Trophoblast cell (in vitro differentiated cells and primary cell): ENCODE results near the gene NCOA7.

Experiments
- DNase-seq, 2 donors: peaks; one replicate each; pipeline ENCODE4 v3.0.0-alpha.2; 2016
- H2AFZ ChIP-seq: 2 replicates; pipeline ENCODE4 v1.6.1; 2013; ENCODE audit warnings: low read length, moderate library complexity, mild to moderate bottlenecking; ENCODE audit not compliant: insufficient read depth, poor library complexity
- H2AK5ac ChIP-seq: 2 replicates; pipeline ENCODE4 v1.6.1; 2013; ENCODE audit warnings: mild to moderate bottlenecking, low read length
- H2BK120ac ChIP-seq: 2 replicates; pipeline ENCODE4 v1.6.1; 2013; ENCODE audit warnings: low read length, mild to moderate bottlenecking, moderate library complexity; ENCODE audit not compliant: insufficient read depth, poor library complexity
- H2BK12ac ChIP-seq: 2 replicates; pipeline ENCODE4 v1.6.1; 2013; ENCODE audit warnings: mild to moderate bottlenecking, low read length, moderate library complexity
- H2BK5ac ChIP-seq: 2 replicates; pipeline ENCODE4 v1.6.1; 2013; ENCODE audit warnings: low read length, low read depth, moderate library complexity, mild to moderate bottlenecking; ENCODE audit not compliant: poor library complexity
- H3K14ac ChIP-seq: 2 replicates; pipeline ENCODE4 v1.6.1; 2013; ENCODE audit warnings: mild to moderate bottlenecking, low read length
- H3K18ac ChIP-seq: 2 replicates; pipeline ENCODE4 v1.6.1; 2013; ENCODE audit warnings: mild to moderate bottlenecking, low read length
- H3K23ac ChIP-seq: 2 replicates; pipeline ENCODE4 v1.6.1; 2013; ENCODE audit warnings: low read length
- H3K27ac ChIP-seq: 2 replicates; pipeline ENCODE4 v1.5.1; 2013; ENCODE audit warnings: low read depth, mild to moderate bottlenecking, inconsistent platforms, low read length, moderate library complexity
- H3K27me3 ChIP-seq: 2 replicates; pipeline ENCODE4 v1.6.1; 2013; ENCODE audit warnings: inconsistent platforms, mild to moderate bottlenecking, low read length, moderate library complexity; ENCODE audit not compliant: insufficient read depth
- H3K36me3 ChIP-seq, 2 experiments: 1 replicate in 1 of 2; 2 replicates in 1 of 2; pipeline ENCODE4 v1.6.1; 2013; ENCODE audit warnings: low read length in 2 of 2, mild to moderate bottlenecking in 2 of 2, moderate library complexity in 1 of 2; ENCODE audit not compliant: insufficient read depth in 2 of 2, control insufficient read depth in 1 of 2
- H3K4ac ChIP-seq: 2 replicates; pipeline ENCODE4 v1.6.1; 2013; ENCODE audit warnings: low read depth, mild to moderate bottlenecking, low read length, moderate library complexity
- H3K4me1 ChIP-seq, 2 experiments: 1 replicate in 1 of 2; 2 replicates in 1 of 2; pipeline ENCODE4 v1.6.1; 2013; ENCODE audit warnings: low read length in 2 of 2, mild to moderate bottlenecking in 2 of 2, moderate library complexity in 1 of 2; ENCODE audit not compliant: insufficient read depth in 2 of 2, control insufficient read depth in 1 of 2
- H3K4me2 ChIP-seq: 2 replicates; pipeline ENCODE4 v1.6.1; 2013; ENCODE audit warnings: inconsistent platforms, mild to moderate bottlenecking, low read length, moderate library complexity
- H3K4me3 ChIP-seq: 2 replicates; pipeline ENCODE4 v1.5.1; 2013; ENCODE audit warnings: mild to moderate bottlenecking, low read depth, low read length, inconsistent platforms
- H3K79me1 ChIP-seq: one replicate; pipeline ENCODE4 v1.6.1; 2013; ENCODE audit warnings: low read length
- H3K79me2 ChIP-seq: 2 replicates; pipeline ENCODE4 v1.6.1; 2013; ENCODE audit warnings: low read length, mild to moderate bottlenecking; ENCODE audit not compliant: control insufficient read depth, insufficient read depth, poor library complexity
- H3K9ac ChIP-seq: 2 replicates; pipeline ENCODE4 v1.6.1; 2013; ENCODE audit warnings: mild to moderate bottlenecking, low read length
- H3K9me3 ChIP-seq: 2 replicates; pipeline ENCODE4 v1.6.1; 2013; ENCODE audit warnings: low read depth, mild to moderate bottlenecking, control low read depth, inconsistent platforms, low read length; ENCODE audit not compliant: insufficient read depth
- H4K12ac ChIP-seq: 2 replicates; pipeline ENCODE4 v1.6.1; 2013; ENCODE audit warnings: low read depth, mild to moderate bottlenecking, low read length, moderate library complexity
- H4K8ac ChIP-seq: 2 replicates; pipeline ENCODE4 v1.6.1; 2013; ENCODE audit warnings: low read depth, mild to moderate bottlenecking, low read length, moderate library complexity
- H4K91ac ChIP-seq: one replicate; pipeline ENCODE4 v1.6.1; 2013; ENCODE audit warnings: low read depth, mild to moderate bottlenecking, low read length, moderate library complexity
- WGBS: extraction: QIAGEN DNeasy Blood & Tissue Kit; methylation state at CpG from one replicate; pipeline ENCODE4 v1.1.7; 2013; ENCODE audit warnings: missing lambda C conversion rate; ENCODE audit not compliant: insufficient read length, insufficient coverage; ENCODE audit errors: extremely low coverage; 5-methylcytosine and 5-hydroxymethylcytosine counted together

Gene NCOA7

GRCh38 chr6:125872259-125872921 lies 81.6 kb downstream of the NCOA7 start:
- peak; percentile 55 to 91 for DNase-seq
- peak overlapping the region; percentile 36 for H2BK5ac ChIP-seq
- no peak overlapping the region for H2AFZ ChIP-seq
- H3K14ac ChIP-seq, result no peak overlapping the region
- H3K79me2 ChIP-seq, result no peaks in the 10 kb centered on the region
- no peak overlapping the region for H4K12ac ChIP-seq
- no peaks in the 10 kb centered on the region for H3K27me3 ChIP-seq
- no peak overlapping the region for H2BK12ac ChIP-seq
- no peaks in the 10 kb centered on the region for H3K9me3 ChIP-seq
- H3K4ac ChIP-seq, result no peak overlapping the region
- H4K8ac ChIP-seq, result no peak overlapping the region
- peak overlapping the region; percentile 63 for H2BK120ac ChIP-seq
- no peaks in the 10 kb centered on the region for H3K36me3 ChIP-seq
- H3K4me1 ChIP-seq, result peaks cover 6 to 10% of the 10 kb centered on the region in 2 experiments
- no peak overlapping the region for H3K4me3 ChIP-seq
- H3K18ac ChIP-seq, result no peak overlapping the region
- WGBS, result no CpG with 5 or more reads among the region's 5 CpGs
- H4K91ac ChIP-seq, result no peak overlapping the region
- H3K9ac ChIP-seq, result no peak overlapping the region
- H2AK5ac ChIP-seq, result no peak overlapping the region
- H3K4me2 ChIP-seq, result no peak overlapping the region
- no peak overlapping the region for H3K27ac ChIP-seq
- no peak overlapping the region for H3K23ac ChIP-seq
- H3K79me1 ChIP-seq, result peaks cover 5% of the 10 kb centered on the region

- Histone ChIP-seq H3K79me1 (no peaks in the 10 kb centered on the region), H2AK5ac (no peak overlapping the region), H4K91ac (no peak overlapping the region), H3K14ac (no peak overlapping the region), H3K4me2 (no peak overlapping the region), H4K12ac (no peak overlapping the region), H3K79me2 (no peaks in the 10 kb centered on the region), H4K8ac (no peak overlapping the region), H3K36me3 (peaks cover 0 to 4% of the 10 kb centered on the region in 2 experiments), H3K27ac (no peak overlapping the region), H3K4ac (no peak overlapping the region), H2BK12ac (no peak overlapping the region), H3K4me1 (peaks cover 2 to 5% of the 10 kb centered on the region in 2 experiments), H3K18ac (no peak overlapping the region), H3K27me3 (no peaks in the 10 kb centered on the region), H3K23ac (no peak overlapping the region), H2AFZ (no peak overlapping the region), H3K4me3 (no peak overlapping the region), H3K9me3 (no peaks in the 10 kb centered on the region), H3K9ac (no peak overlapping the region), H2BK120ac (no peak overlapping the region), H2BK5ac (no peak overlapping the region)
- WGBS, result no CpG with 5 or more reads among the region's 4 CpGs
- no peak for DNase-seq
These were observed 91.5 kb downstream of the NCOA7 start for GRCh38 chr6:125882243-125882642.

- H4K12ac ChIP-seq, result no peak overlapping the region
- no peak overlapping the region for H2BK5ac ChIP-seq
- no peak overlapping the region for H3K4me3 ChIP-seq
- H3K27ac ChIP-seq, result no peak overlapping the region
- H2BK120ac ChIP-seq, result no peak overlapping the region
- no peak overlapping the region for H4K91ac ChIP-seq
- H2AK5ac ChIP-seq, result no peak overlapping the region
- H3K9ac ChIP-seq, result no peak overlapping the region
- H3K27me3 ChIP-seq, result no peaks in the 10 kb centered on the region
- peaks cover 0 to 3% of the 10 kb centered on the region in 2 experiments for H3K36me3 ChIP-seq
- H2AFZ ChIP-seq, result no peak overlapping the region
- H3K14ac ChIP-seq, result no peak overlapping the region
- H3K79me1 ChIP-seq, result no peaks in the 10 kb centered on the region
- no CpG with 5 or more reads among the region's 6 CpGs for WGBS
- no peak overlapping the region for H3K4me2 ChIP-seq
- no peak overlapping the region for H3K23ac ChIP-seq
- no peaks in the 10 kb centered on the region for H3K79me2 ChIP-seq
- no peak overlapping the region for H2BK12ac ChIP-seq
- H3K9me3 ChIP-seq, result no peaks in the 10 kb centered on the region
- H3K4ac ChIP-seq, result no peak overlapping the region
- no peak for DNase-seq
- no peak overlapping the region for H3K18ac ChIP-seq
- no peak overlapping the region for H4K8ac ChIP-seq
- H3K4me1 ChIP-seq, result peaks cover 2 to 5% of the 10 kb centered on the region in 2 experiments
These were observed 94.0 kb downstream of the NCOA7 start for GRCh38 chr6:125884634-125885371.

GRCh38 chr6:125886021-125886420 lies 95.3 kb downstream of the NCOA7 start:
- Histone ChIP-seq H3K9me3 (no peaks in the 10 kb centered on the region), H3K36me3 (peaks cover 0 to 3% of the 10 kb centered on the region in 2 experiments), H4K8ac (no peak overlapping the region), H3K79me2 (no peaks in the 10 kb centered on the region), H2AK5ac (no peak overlapping the region), H3K18ac (no peak overlapping the region), H2BK120ac (no peak overlapping the region), H2BK12ac (no peak overlapping the region), H3K4me1 (peaks cover 2 to 5% of the 10 kb centered on the region in 2 experiments), H2AFZ (no peak overlapping the region), H3K27ac (no peak overlapping the region), H4K91ac (no peak overlapping the region), H3K23ac (no peak overlapping the region), H3K27me3 (no peaks in the 10 kb centered on the region), H3K4me2 (no peak overlapping the region), H4K12ac (no peak overlapping the region), H3K79me1 (no peaks in the 10 kb centered on the region), H3K4ac (no peak overlapping the region), H3K4me3 (no peak overlapping the region), H3K9ac (no peak overlapping the region), H3K14ac (no peak overlapping the region), H2BK5ac (no peak overlapping the region)
- no peak for DNase-seq
- WGBS, result no CpG with 5 or more reads among the region's 1 CpG
